Keratinocyte (primary cell): ENCODE measurements around the gene NLGN1. TPM values are rescaled to one million over a fixed set of nuclear protein-coding genes. Genes with fewer than 3 reads are reported as not detected.

Source experiments
- DNase-seq: peaks from one replicate; pipeline ENCODE4 v3.0.0-alpha.2; 2011; ENCODE audit warnings: low read depth, missing footprints, low spot score
- FAIRE-seq: peaks from 2 replicates; lab custom pipeline; 2011; peaks lifted over from hg19 to GRCh38; lab: Jason Lieb, UNC
- H2AFZ ChIP-seq: 2 replicates; pipeline ENCODE4 v1.6.0; 2012; ENCODE audit warnings: low read length, control low read depth, inconsistent platforms; ENCODE audit not compliant: control insufficient read depth
- H3K27ac ChIP-seq: 2 replicates; pipeline ENCODE4 v1.5.1; 2011; ENCODE audit warnings: low read length; ENCODE audit not compliant: control insufficient read depth, insufficient read depth
- H3K27me3 ChIP-seq: 3 replicates; pipeline ENCODE4 v1.6.0; 2011; ENCODE audit warnings: low read length; ENCODE audit not compliant: control insufficient read depth, insufficient read depth; ENCODE audit errors: extremely low read depth
- H3K36me3 ChIP-seq, 2 experiments: 2 replicates in 1 of 2; 3 replicates in 1 of 2; pipeline ENCODE4 v1.5.1; 2011; ENCODE audit warnings: low read length in 2 of 2, mild to moderate bottlenecking in 1 of 2; ENCODE audit not compliant: control insufficient read depth in 2 of 2, insufficient read depth in 2 of 2; ENCODE audit errors: extremely low read depth in 1 of 2
- H3K4me1 ChIP-seq: 3 replicates; pipeline ENCODE4 v1.5.1; 2011; ENCODE audit warnings: low read length; ENCODE audit not compliant: control insufficient read depth, insufficient read depth; ENCODE audit errors: extremely low read depth
- H3K4me2 ChIP-seq: 3 replicates; pipeline ENCODE4 v1.6.0; 2011; ENCODE audit warnings: low read depth, low read length; ENCODE audit not compliant: control insufficient read depth, insufficient read depth; ENCODE audit errors: extremely low read depth
- H3K4me3 ChIP-seq, 3 experiments: fragments of 200-600 bp in 1 of 3; sonication (generic) in 1 of 3; 2 replicates in 2 of 3; 3 replicates in 1 of 3; pipeline ENCODE4 v1.5.1; 2011 to 2016; ENCODE audit warnings: low read length in 3 of 3, mild to moderate bottlenecking in 3 of 3, control low read depth in 2 of 3, inconsistent platforms in 1 of 3, low read depth in 1 of 3, mixed read lengths in 1 of 3, mixed run types in 1 of 3, moderate library complexity in 1 of 3; ENCODE audit not compliant: control insufficient read depth in 2 of 3, insufficient read depth in 2 of 3; ENCODE audit errors: extremely low read depth in 1 of 3
- H3K79me2 ChIP-seq: 2 replicates; pipeline ENCODE4 v1.6.0; 2012; ENCODE audit warnings: low read length; ENCODE audit not compliant: control insufficient read depth, insufficient read depth
- H3K9ac ChIP-seq: 3 replicates; pipeline ENCODE4 v1.6.0; 2011; ENCODE audit warnings: low read length; ENCODE audit not compliant: control insufficient read depth, insufficient read depth; ENCODE audit errors: extremely low read depth
- H3K9me1 ChIP-seq: 3 replicates; pipeline ENCODE4 v1.6.0; 2011; ENCODE audit warnings: low read length; ENCODE audit not compliant: control insufficient read depth, insufficient read depth; ENCODE audit errors: extremely low read depth
- H3K9me3 ChIP-seq: 2 replicates; pipeline ENCODE4 v1.5.1; 2012; ENCODE audit warnings: low read depth, low read length; ENCODE audit not compliant: control insufficient read depth
- H4K20me1 ChIP-seq: 3 replicates; pipeline ENCODE4 v1.6.0; 2011; ENCODE audit warnings: low read length; ENCODE audit not compliant: control insufficient read depth, insufficient read depth; ENCODE audit errors: extremely low read depth
- EZH2 ChIP-seq: IDR thresholded peaks from one replicate; pipeline ENCODE4 v1.6.1; 2012; ENCODE audit warnings: inconsistent platforms, mild to moderate bottlenecking, low read length, moderate library complexity
- dilution Hi-C: fragments of 300-500 bp; cut with MboI; formaldehyde crosslinking; loops from one replicate; pipeline ENCODE4 v1.7.0; 2020; ENCODE audit warnings: low sequenced_read_pairs; ENCODE audit not compliant: extremely low pct_ligation_motif_present
- polyA plus RNA-seq, 5 experiments: library from polyadenylated mRNA; depleted of rRNA in 3 of 5; stranded (reverse) in 3 of 5; stranded (forward) in 1 of 5; unstranded in 1 of 5; fragments of >200 nt; gene quantifications; 1 replicate in 1 of 5; 2 replicates in 3 of 5; 3 replicates in 1 of 5; pipeline versions ENCODE4 v1.2.1 to v1.2.3, GENCODE V29; 2011 to 2012; ENCODE audit warnings: missing spikeins in 2 of 5, low read depth in 1 of 5, low replicate concordance in 1 of 5
- TF ChIP-seq, protein P1 (sequence below), 3 experiments: IDR thresholded peaks in 1 of 3; conservative IDR thresholded peaks in 1 of 3; optimal IDR thresholded peaks in 1 of 3; 2 replicates in 2 of 3; 3 replicates in 1 of 3; pipeline versions ENCODE3 to v1.5.1; 2011; ENCODE audit warnings: low read length in 3 of 3, mild to moderate bottlenecking in 3 of 3, moderate library complexity in 2 of 3, control low read depth in 1 of 3, inconsistent platforms in 1 of 3; ENCODE audit not compliant: insufficient read depth in 2 of 3; ENCODE audit errors: extremely low read depth in 1 of 3

NLGN1 gene
- polyA plus RNA-seq, 1 donor (not counting 4 experiments of a cell fraction or from before 2014, with no cell fraction given): not detected

DNA sequence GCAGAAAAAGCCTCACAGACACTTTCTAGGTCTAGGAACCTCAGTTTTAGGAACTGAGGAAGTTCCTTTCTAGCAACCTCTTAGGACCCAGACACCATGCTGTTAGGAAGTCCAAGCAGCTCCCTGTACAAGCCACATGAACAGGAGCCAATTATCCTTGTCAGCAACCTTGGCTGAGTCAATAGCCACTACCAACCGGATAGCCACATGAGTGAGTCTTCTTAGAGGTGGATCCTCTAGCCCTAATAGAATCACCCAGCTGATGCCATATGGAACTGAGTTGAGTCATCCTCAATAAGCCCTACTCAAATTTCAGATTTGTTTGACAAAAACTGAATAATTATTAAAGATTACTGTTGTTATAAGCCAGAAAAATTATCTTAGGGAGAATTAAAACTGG lies 256.2 kb downstream of the NLGN1 start:
- H3K27me3 ChIP-seq: no peaks in the 10 kb centered on the region
- no peak overlapping the region for H3K27ac ChIP-seq
- H3K79me2 ChIP-seq: no peaks in the 10 kb centered on the region
- H3K4me3 ChIP-seq: no peak overlapping the region
- no peak overlapping the region for H3K4me2 ChIP-seq
- no peak overlapping the region for H2AFZ ChIP-seq
- H4K20me1 ChIP-seq: no peaks in the 10 kb centered on the region
- DNase-seq (no peak), FAIRE-seq (no peak)
- dilution Hi-C loops: no loop called here
- H3K36me3 ChIP-seq: no peaks in the 10 kb centered on the region
- no peaks in the 10 kb centered on the region for H3K4me1 ChIP-seq
- H3K9me1 ChIP-seq: no peaks in the 10 kb centered on the region
- TF ChIP-seq, protein P1, sequence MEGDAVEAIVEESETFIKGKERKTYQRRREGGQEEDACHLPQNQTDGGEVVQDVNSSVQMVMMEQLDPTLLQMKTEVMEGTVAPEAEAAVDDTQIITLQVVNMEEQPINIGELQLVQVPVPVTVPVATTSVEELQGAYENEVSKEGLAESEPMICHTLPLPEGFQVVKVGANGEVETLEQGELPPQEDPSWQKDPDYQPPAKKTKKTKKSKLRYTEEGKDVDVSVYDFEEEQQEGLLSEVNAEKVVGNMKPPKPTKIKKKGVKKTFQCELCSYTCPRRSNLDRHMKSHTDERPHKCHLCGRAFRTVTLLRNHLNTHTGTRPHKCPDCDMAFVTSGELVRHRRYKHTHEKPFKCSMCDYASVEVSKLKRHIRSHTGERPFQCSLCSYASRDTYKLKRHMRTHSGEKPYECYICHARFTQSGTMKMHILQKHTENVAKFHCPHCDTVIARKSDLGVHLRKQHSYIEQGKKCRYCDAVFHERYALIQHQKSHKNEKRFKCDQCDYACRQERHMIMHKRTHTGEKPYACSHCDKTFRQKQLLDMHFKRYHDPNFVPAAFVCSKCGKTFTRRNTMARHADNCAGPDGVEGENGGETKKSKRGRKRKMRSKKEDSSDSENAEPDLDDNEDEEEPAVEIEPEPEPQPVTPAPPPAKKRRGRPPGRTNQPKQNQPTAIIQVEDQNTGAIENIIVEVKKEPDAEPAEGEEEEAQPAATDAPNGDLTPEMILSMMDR (optimal IDR thresholded peaks at IDR 0.05 in 1 of 3, IDR thresholded peaks at IDR 0.05 in 1 of 3, conservative IDR thresholded peaks at IDR 0.05 in 1 of 3; ENCODE audit: extremely low read depth in 1 of 3, insufficient read depth in 2 of 3, low read length in 3 of 3): no peak
- TF ChIP-seq EZH2: no peak
- no peaks in the 10 kb centered on the region for H3K9me3 ChIP-seq
- no peak overlapping the region for H3K9ac ChIP-seq

DNA sequence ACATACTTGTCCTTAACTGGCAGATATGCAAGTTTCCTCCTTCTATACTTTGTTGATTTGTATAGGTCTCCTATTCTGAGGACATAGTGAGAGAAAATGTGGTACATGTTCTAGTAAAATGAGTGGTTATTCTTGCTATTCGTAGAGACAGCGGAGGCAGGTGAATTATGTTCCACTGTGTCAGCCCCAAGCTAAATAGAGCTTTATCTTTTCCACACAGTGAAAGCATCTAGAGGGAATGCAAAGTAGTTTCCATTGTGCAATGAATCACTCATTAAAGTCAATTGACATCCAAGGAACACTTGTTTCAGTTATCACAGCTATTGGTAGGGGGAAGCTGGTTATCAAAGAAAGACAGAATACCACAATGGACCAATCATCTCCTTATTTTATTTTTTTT lies 262.4 kb downstream of the NLGN1 start:
- no peaks in the 10 kb centered on the region for H3K9me1 ChIP-seq
- FAIRE-seq: no peak
- H3K9me3 ChIP-seq: no peaks in the 10 kb centered on the region
- no peak overlapping the region for H3K27ac ChIP-seq
- H2AFZ ChIP-seq: no peak overlapping the region
- H3K79me2 ChIP-seq: no peaks in the 10 kb centered on the region
- H3K4me3 ChIP-seq: no peak overlapping the region
- no peaks in the 10 kb centered on the region for H3K4me1 ChIP-seq
- no peak for DNase-seq
- TF ChIP-seq, protein P1 (optimal IDR thresholded peaks at IDR 0.05 in 1 of 3, IDR thresholded peaks at IDR 0.05 in 1 of 3, conservative IDR thresholded peaks at IDR 0.05 in 1 of 3; ENCODE audit: extremely low read depth in 1 of 3, insufficient read depth in 2 of 3, low read length in 3 of 3): no peak
- no peak for TF ChIP-seq EZH2
- H3K27me3 ChIP-seq: no peaks in the 10 kb centered on the region
- no peak overlapping the region for H3K9ac ChIP-seq
- H4K20me1 ChIP-seq: no peaks in the 10 kb centered on the region
- H3K36me3 ChIP-seq: no peaks in the 10 kb centered on the region
- dilution Hi-C loops: no loop called here
- no peak overlapping the region for H3K4me2 ChIP-seq
